Measurements from ENCODE around the gene RAB36. TPM values are rescaled to one million over a fixed set of nuclear protein-coding genes. Genes with fewer than 3 reads are reported as not detected.

Gene RAB36
- total and polyA plus RNA-seq, 4 donors, result 4.4 to 27.5 (median 9.6) TPM

GRCh38 chr22:23112472-23113012 lies 32.7 kb upstream of the RAB36 start:
- no peak for ATAC-seq (ENCODE audit: insufficient read depth, low FRiP score)
- Histone ChIP-seq H3K36me3 (ENCODE audit: control insufficient read depth in 4 of 4, insufficient read depth in 4 of 4, low read length in 4 of 4) (no peaks in the 10 kb centered on the region), H3K4me3 (no peak overlapping the region), H3K27me3 (ENCODE audit: control insufficient read depth in 3 of 3, insufficient read depth in 3 of 3, low read length in 2 of 3) (no peaks in the 10 kb centered on the region), H3K9me3 (ENCODE audit: control insufficient read depth in 4 of 4, insufficient read depth in 3 of 4, low read length in 3 of 4) (no peaks in the 10 kb centered on the region), H3K4me1 (ENCODE audit: control insufficient read depth in 5 of 5, insufficient read depth in 5 of 5, low read length in 5 of 5) (peaks cover 0 to 12% (median 0%) of the 10 kb centered on the region in 5 donors), H3K9ac (ENCODE audit: insufficient read depth in 1 of 2, low read length in 2 of 2) (no peak overlapping the region), H3K27ac (ENCODE audit: low read depth in 1 of 2, low read length in 1 of 2) (no peak overlapping the region)
- 88 to 99% methylated on average over 9 of the region's 9 CpGs for WGBS, 2 donors
- no peak for DNase-seq
- no peak for TF ChIP-seq CTCF (IDR thresholded peaks at IDR 0.05; ENCODE audit: control extremely low read depth, extremely low read depth)

- Histone ChIP-seq H3K27me3 (ENCODE audit: control insufficient read depth in 3 of 3, insufficient read depth in 3 of 3, low read length in 2 of 3) (no peaks in the 10 kb centered on the region), H3K9ac (ENCODE audit: insufficient read depth in 1 of 2, low read length in 2 of 2) (no peak overlapping the region), H3K27ac (ENCODE audit: low read depth in 1 of 2, low read length in 1 of 2) (no peak overlapping the region), H3K4me3 (no peak overlapping the region), H3K9me3 (ENCODE audit: control insufficient read depth in 4 of 4, insufficient read depth in 3 of 4, low read length in 3 of 4) (no peaks in the 10 kb centered on the region), H3K36me3 (ENCODE audit: control insufficient read depth in 4 of 4, insufficient read depth in 4 of 4, low read length in 4 of 4) (no peaks in the 10 kb centered on the region), H3K4me1 (ENCODE audit: control insufficient read depth in 5 of 5, insufficient read depth in 5 of 5, low read length in 5 of 5) (peaks cover 0 to 12% (median 0%) of the 10 kb centered on the region in 5 donors)
- DNase-seq (peak; percentile 84 to 89 (median 88)), ATAC-seq (ENCODE audit: insufficient read depth, low FRiP score) (no peak)
- no peak for TF ChIP-seq CTCF (IDR thresholded peaks at IDR 0.05; ENCODE audit: control extremely low read depth, extremely low read depth)
- WGBS, 2 donors, result 74 to 75% methylated on average over 14 of the region's 14 CpGs
Observed at GRCh38 chr22:23113067-23113846, 32.0 kb upstream of the RAB36 start.

GRCh38 chr22:23113847-23114720 lies 31.2 kb upstream of the RAB36 start:
- Histone ChIP-seq H3K9me3 (ENCODE audit: control insufficient read depth in 4 of 4, insufficient read depth in 3 of 4, low read length in 3 of 4) (no peaks in the 10 kb centered on the region), H3K27me3 (ENCODE audit: control insufficient read depth in 3 of 3, insufficient read depth in 3 of 3, low read length in 2 of 3) (no peaks in the 10 kb centered on the region), H3K36me3 (ENCODE audit: control insufficient read depth in 4 of 4, insufficient read depth in 4 of 4, low read length in 4 of 4) (no peaks in the 10 kb centered on the region), H3K4me3 (no peak overlapping the region), H3K27ac (ENCODE audit: low read depth in 1 of 2, low read length in 1 of 2) (no peak overlapping the region), H3K4me1 (ENCODE audit: control insufficient read depth in 5 of 5, insufficient read depth in 5 of 5, low read length in 5 of 5) (peaks cover 0 to 12% (median 0%) of the 10 kb centered on the region in 5 donors), H3K9ac (ENCODE audit: insufficient read depth in 1 of 2, low read length in 2 of 2) (no peak overlapping the region)
- DNase-seq, result no peak
- ATAC-seq (ENCODE audit: insufficient read depth, low FRiP score), result no peak
- TF ChIP-seq CTCF (IDR thresholded peaks at IDR 0.05; ENCODE audit: control extremely low read depth, extremely low read depth), result no peak
- WGBS, 2 donors, result 90 to 93% methylated on average over 17 to 18 of the region's 18 CpGs

Data from lung (tissue), 12 donors.